ENCODE measurements around the gene S1PR1.

S1PR1 gene

GRCh38 chr1:101250222-101250621 is 13.4 kb downstream of the S1PR1 start:
- no peak for DNase-seq

- no peak for DNase-seq
Measured at GRCh38 chr1:101250656-101251272, 13.9 kb downstream of the S1PR1 start.

GRCh38 chr1:101251504-101251903 is 14.7 kb downstream of the S1PR1 start:
- no peak for DNase-seq

DNA sequence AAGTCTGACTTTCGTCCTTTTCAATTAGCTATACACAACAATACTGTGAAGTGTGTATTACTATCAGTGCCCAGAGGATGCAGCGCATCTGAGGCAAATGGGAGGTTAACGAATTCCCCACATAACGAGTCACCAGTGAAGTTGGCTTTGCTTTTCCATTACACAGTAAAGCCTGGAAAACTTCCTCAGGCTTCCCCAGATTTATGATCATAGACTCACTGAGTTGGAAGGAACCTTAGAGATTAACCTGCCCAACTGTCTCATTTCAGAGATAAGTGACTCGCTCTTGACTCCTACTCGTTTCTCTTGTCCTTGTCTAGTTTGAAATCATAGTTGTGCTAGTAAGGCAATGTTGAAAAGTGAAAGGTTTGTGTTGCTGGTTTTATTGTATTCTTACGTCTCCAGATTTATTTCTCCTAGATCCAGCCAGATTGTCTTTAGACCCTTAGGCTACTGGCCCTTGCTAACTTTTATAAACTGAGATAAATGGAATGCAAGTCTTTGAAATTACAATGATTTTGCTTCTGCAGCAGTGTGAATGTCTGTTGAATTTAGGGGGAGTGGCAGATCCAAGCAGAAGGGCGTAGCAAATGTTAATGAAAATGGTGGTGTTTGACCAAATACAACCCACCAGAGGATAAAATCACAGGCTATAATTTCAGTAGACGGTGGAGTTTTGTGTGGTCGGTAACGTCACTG is 17.3 kb downstream of the S1PR1 start:
- DNase-seq = no peak

DNA sequence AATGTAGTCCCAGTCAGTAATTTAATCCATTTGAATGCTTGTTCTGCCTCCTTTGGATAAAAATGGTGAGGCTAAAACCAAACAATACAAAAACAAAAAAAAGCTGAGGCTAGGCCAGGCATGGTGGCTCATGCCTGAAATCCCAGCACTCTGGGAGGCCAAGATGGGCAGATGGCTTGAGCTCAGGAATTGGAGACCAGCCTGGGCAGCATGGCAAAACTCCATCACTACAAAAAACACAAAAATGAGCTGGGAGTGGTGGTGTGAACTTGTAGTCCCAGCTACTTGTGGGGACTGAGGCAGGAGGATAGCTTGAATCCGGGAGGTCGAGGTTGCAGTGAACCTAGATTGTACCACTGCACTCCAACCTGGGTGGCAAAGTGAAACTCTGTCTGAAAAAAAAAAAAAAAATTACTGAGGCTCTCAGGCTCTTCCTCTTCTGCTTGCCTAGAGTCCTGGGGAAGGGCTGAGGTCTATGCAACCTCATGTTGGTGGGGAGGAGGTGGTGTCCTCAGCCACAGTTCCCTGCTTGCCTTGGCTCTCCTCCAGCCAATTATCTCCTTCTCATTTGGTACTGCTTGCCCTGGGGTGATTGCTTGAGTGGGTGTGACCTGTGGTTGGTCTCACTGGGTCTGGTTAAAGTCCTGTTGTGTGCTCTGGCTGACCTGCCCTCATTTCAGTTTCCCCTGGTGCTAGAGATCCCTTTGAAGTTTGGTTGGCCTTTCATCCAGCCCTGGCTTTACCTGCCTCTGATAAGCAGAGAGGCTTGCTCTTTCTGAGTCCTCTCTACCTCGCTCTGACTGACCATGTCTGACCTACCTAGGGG is 20.9 kb downstream of the S1PR1 start:
- DNase-seq = no peak

- DNase-seq = no peak
Measured at GRCh38 chr1:101259744-101260148, 22.9 kb downstream of the S1PR1 start.

GRCh38 chr1:101260556-101261350 is 23.9 kb downstream of the S1PR1 start:
- DNase-seq = no peak

- DNase-seq = no peak
Measured at GRCh38 chr1:101261623-101262022, 24.8 kb downstream of the S1PR1 start.

DNA sequence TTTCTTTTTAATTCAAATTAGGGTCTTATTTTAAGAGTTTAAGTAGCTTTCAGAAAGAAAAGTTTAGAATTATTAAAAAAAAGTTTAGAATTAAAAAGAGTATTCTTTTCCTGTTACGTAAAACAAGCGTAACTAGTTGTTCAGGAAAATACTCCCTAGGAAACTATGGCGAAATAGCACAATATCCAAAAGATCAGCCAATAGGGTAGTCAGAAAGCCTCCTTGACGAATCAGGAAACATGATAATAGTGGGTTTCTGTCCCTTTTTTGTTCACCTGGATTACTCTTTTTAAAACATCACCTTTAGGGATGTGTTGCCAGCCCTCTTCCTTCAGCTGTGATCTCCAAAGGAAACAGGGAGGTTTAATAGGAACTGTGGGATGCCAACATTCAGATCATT is 25.2 kb downstream of the S1PR1 start:
- no peak for DNase-seq

GRCh38 chr1:101262630-101263348 is 26.0 kb downstream of the S1PR1 start:
- no peak for DNase-seq

DNA sequence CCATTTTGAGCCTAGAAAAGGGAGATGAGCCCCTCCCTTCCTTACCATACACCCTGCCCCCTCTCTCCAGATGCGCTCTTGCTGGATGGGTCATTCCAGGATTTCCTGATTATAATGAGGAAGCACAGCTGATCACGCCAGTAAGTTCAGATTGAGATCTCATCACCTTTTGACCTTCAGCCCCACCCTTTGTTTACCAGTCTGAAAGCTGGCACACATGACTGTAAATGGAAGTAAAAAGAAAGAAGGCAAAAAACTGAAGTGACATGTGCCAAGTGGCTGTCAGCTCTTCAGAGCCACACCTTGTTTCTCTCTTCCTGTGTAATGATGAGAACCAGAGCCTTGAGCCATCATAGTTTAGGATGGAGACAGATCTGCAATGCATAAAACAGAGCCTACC is 27.9 kb downstream of the S1PR1 start:
- no peak for DNase-seq

DNA sequence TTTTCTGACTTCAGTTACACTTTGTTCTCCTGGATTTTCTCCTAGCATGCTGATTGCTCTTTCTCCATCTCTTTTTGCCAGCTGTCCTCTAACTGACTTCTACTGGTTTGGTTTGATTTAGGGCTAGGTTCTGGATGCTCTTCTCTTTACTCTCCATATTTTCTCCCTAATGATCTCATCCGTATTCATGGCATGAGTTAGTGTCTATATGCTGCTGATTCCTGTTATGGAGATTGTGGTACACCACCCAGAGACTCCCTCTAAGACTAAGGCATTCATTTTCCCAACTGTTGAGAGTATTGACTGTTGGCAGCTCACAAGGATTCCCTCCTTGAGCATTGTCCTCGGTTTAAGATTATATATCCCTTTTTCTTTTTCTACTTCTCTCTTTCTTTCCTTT is 28.9 kb downstream of the S1PR1 start:
- DNase-seq = no peak

- DNase-seq = no peak
Measured at GRCh38 chr1:101267082-101267481, 30.3 kb downstream of the S1PR1 start.

- no peak for DNase-seq
Measured at GRCh38 chr1:101268893-101269292, 32.1 kb downstream of the S1PR1 start.

DNA sequence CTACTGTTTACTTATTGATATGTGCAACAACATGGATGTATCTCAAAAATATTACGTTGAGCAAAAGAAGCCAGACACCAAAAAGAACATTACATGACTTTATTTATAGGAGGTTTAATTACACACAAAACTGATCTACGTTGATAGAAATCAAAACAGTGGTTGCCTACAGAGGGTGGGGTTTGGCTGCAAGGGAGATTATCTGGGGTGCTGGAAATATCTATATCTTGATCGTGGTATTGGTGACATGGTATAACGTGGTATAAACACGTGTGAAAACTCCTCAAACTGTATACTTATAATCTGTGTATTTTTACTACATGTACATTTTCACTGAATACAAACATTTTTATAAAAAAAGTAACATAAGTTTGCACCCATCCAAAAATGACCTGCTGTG is 38.9 kb downstream of the S1PR1 start:
- DNase-seq = no peak

GRCh38 chr1:101276818-101277217 is 40.0 kb downstream of the S1PR1 start:
- DNase-seq = no peak

DNA sequence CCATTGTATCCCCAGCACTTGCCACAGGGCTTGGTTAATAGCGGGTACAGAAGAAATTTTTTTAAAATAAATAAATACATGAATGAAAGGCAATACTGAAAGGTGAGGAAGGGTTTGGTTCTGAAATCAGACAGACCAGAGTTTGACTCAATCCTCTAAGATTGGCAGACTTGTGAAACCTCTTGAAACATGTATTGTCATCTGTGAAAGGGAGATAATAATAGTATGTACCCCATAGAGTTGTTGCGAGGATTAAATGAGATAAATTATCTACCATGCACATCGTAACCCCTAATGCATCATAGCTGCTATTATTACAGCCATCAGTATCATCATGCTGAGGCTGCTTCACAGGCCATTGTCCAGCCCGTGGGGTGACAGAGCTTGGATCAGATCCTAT is 41.4 kb downstream of the S1PR1 start:
- DNase-seq = no peak

DNA sequence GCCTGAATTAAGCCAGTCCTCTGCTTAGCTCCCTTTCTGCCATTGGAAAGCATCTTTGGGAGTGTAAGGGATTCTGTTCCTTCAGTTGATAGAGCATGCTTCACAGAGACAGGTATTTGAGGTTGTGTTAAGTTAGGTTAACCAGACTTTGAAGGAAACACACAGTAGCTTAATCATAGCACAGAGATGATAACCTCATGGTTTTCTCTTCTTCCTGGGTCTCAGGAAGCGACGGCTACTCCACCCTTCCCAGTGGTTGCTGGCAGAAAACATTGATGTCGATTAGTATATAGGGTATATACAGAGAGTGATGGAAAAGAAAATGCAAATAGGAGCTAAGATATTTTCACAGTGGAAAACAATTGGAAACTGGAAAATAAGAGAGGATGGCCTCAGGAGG is 42.0 kb downstream of the S1PR1 start:
- DNase-seq = no peak

GRCh38 chr1:101280049-101280592 is 43.3 kb downstream of the S1PR1 start:
- DNase-seq = no peak

DNA sequence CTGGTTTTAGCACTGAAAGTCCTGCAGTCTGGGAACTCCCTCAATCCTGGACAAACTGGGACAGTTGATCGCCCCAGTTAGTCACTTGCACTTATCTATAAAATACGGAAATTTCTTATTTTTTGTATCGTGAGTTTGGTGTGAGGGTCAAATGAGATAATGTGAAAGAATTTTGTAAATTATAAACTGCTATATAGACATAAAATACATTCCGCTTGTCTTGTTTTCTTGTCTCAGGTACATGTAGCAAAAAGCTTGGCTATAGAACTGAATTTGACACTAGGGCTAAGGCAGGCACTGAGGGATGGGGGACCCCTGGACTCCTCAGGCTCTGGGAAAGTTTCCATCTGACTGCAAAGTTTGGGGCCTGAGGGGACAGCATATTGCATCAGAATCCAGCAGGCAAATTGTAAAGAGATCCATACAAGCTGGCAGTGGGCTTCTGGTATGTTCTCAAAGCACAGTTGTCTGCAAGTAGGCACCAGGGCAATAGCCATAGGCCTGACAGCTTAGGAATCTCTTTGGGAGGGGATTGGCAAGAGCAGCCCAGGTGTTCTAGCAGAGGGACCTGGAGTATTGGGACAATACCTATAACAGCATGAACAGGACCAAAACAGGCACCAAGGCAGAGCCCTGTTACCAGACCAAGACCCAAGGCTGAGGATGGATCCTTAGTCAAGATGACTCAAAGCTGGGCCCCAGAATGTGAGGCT is 44.3 kb downstream of the S1PR1 start:
- DNase-seq = no peak

DNA sequence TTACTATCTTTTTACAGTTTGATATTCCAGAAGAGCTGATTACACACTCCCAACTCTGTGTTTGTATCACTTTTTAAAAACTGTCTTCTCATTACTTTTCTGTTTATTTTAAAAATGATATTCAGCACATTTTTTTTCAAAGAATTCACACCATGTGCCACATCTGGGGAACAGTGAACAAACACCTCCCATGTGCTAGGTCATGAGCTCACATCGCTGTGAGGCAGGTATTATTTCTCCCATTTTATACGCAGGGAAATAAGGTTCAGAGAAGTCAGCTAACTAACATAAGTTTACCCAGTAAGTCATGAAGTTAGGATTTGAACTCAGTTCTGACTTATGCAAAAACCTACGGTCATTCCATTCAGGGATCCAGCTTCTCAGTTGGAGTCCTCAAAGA is 44.9 kb downstream of the S1PR1 start:
- DNase-seq = no peak
